C4-2B (cell line): ENCODE data around the gene ZNF804A.

Experiments
- H3K27ac ChIP-seq: fragments of 450-650 bp; 2 replicates; pipeline ENCODE4 v1.5.1; 2017
- ZFX ChIP-seq: fragments of 450-650 bp; IDR thresholded peaks from 2 replicates; pipeline ENCODE4 v1.6.1; 2017
- TF ChIP-seq, protein P1 (sequence below): fragments of 450-650 bp; conservative IDR thresholded peaks from 2 replicates; pipeline ENCODE4 v1.5.1; 2017; ENCODE audit warnings: mild to moderate bottlenecking

Gene ZNF804A

DNA sequence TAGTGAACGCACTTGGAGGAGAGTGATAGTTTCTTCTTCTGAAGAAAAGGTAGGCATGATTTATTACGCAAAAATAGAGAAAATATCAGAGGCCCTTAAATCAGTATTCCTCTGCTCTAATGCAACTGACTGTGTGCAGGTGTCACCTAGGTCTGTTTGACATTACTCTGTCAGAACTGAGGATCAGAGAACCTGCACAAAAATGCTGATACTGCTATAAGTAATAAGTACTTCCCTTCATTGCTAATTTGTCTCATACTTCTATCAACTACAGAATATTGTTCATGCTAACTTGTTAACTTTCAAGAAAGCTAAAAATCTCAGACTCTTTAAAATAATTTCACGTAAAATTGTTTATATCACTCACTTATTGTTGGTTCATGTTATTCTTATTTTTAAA lies 358.5 kb downstream of the ZNF804A start:
- TF ChIP-seq, protein P1, sequence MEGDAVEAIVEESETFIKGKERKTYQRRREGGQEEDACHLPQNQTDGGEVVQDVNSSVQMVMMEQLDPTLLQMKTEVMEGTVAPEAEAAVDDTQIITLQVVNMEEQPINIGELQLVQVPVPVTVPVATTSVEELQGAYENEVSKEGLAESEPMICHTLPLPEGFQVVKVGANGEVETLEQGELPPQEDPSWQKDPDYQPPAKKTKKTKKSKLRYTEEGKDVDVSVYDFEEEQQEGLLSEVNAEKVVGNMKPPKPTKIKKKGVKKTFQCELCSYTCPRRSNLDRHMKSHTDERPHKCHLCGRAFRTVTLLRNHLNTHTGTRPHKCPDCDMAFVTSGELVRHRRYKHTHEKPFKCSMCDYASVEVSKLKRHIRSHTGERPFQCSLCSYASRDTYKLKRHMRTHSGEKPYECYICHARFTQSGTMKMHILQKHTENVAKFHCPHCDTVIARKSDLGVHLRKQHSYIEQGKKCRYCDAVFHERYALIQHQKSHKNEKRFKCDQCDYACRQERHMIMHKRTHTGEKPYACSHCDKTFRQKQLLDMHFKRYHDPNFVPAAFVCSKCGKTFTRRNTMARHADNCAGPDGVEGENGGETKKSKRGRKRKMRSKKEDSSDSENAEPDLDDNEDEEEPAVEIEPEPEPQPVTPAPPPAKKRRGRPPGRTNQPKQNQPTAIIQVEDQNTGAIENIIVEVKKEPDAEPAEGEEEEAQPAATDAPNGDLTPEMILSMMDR, result no peak
- no peak for TF ChIP-seq ZFX
- no peak overlapping the region for H3K27ac ChIP-seq

DNA sequence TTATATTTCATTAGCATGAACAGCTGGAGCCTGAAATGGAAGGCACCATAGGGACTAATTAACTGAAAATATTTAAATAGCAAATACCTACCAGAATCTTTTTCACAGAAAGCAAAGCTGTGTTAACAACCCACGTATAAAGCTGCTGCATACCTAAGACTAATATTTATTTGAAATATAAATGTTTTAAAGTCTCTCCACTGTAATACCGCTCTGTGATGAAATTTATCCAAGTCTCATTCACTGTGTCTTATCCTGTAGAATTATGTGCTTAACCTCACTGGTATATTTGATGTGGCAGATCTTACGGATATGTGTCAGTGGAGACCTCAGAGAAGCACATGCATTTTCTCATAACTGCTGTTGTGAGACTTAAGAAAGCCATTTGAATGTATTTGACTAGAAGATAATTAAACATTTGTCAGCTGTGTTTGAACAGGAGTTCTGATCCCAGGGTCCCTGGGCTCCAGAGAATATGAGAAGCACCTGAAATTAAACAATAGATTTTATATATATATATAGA lies 373.3 kb downstream of the ZNF804A start:
- TF ChIP-seq, protein P1, result no peak
- no peak for TF ChIP-seq ZFX

More for the DNA sequence above, 373.3 kb downstream of the ZNF804A start:
- H3K27ac ChIP-seq, result no peak overlapping the region
